H1 (cell line): ENCODE measurements around the gene RBMS1. TPM values are rescaled to one million over a fixed set of nuclear protein-coding genes. Genes with fewer than 3 reads are reported as not detected.
A peak's percentile ranks its signal among the peaks of the same experiment; 100 is the strongest.

ENCODE experiments used
- CTCF ChIA-PET: fragments of 300-600 bp; sonication (Branson Sonifier 250); formaldehyde crosslinking; loops from one replicate; lab custom pipeline; 2021; ENCODE audit not compliant: partially characterized antibody; lab: Charles Lee
- POLR2A ChIA-PET: fragments of 300-600 bp; sonication (Branson Sonifier 250); formaldehyde crosslinking; loops from one replicate; lab custom pipeline; 2021; ENCODE audit warnings: inconsistent platforms; ENCODE audit not compliant: partially characterized antibody; lab: Charles Lee
- DNase-seq, 2 experiments: peaks; one replicate each; pipeline versions ENCODE4 v3.0.0 to v3.0.0-alpha.2; 2010 to 2022; ENCODE audit warnings: low spot score in 2 of 2, low read depth in 1 of 2, mixed read lengths in 1 of 2
- FAIRE-seq: peaks from 2 replicates; lab custom pipeline; 2011; peaks lifted over from hg19 to GRCh38; lab: Jason Lieb, UNC
- H2AFZ ChIP-seq: 2 replicates; pipeline ENCODE4 v1.8.1; 2012; ENCODE audit warnings: low read length, inconsistent platforms
- H2AK5ac ChIP-seq: 2 replicates; pipeline ENCODE4 v1.6.1; 2013; ENCODE audit warnings: low read depth, low read length
- H2BK120ac ChIP-seq: replicated peaks from 2 replicates; pipeline ENCODE3; 2013; ENCODE audit warnings: low read depth, low read length, inconsistent platforms
- H2BK12ac ChIP-seq: 2 replicates; pipeline ENCODE4 v1.6.1; 2013; ENCODE audit warnings: low read depth, low read length
- H2BK15ac ChIP-seq: 2 replicates; pipeline ENCODE4 v1.6.1; 2013; ENCODE audit warnings: low read length
- H2BK20ac ChIP-seq: 2 replicates; pipeline ENCODE4 v1.6.1; 2013; ENCODE audit warnings: low read length
- H2BK5ac ChIP-seq: 2 replicates; pipeline ENCODE4 v1.6.1; 2013; ENCODE audit warnings: low read depth, low read length
- H3K14ac ChIP-seq: 2 replicates; pipeline ENCODE4 v1.6.1; 2013; ENCODE audit warnings: inconsistent platforms; ENCODE audit not compliant: insufficient read length
- H3K18ac ChIP-seq: 2 replicates; pipeline ENCODE4 v1.6.1; 2013; ENCODE audit warnings: low read length; ENCODE audit errors: extremely low read depth
- H3K23ac ChIP-seq: 2 replicates; pipeline ENCODE4 v1.6.1; 2013; ENCODE audit warnings: inconsistent platforms; ENCODE audit not compliant: insufficient read length
- H3K23me2 ChIP-seq: 2 replicates; pipeline ENCODE4 v1.6.1; 2013; ENCODE audit warnings: low read depth, low read length
- H3K27ac ChIP-seq: 2 replicates; pipeline ENCODE4 v1.6.1; 2011; ENCODE audit warnings: low read depth, low read length, inconsistent platforms
- H3K27me3 ChIP-seq, 4 experiments: replicated peaks in 1 of 4; 1 replicate in 1 of 4; 2 replicates in 3 of 4; pipeline versions ENCODE4 v1.6.1 to v1.8.1; 2011 to 2013; ENCODE audit warnings: low read length in 3 of 4, mild to moderate bottlenecking in 3 of 4, inconsistent platforms in 2 of 4, mixed read lengths in 2 of 4, moderate library complexity in 1 of 4; ENCODE audit not compliant: control insufficient read depth in 3 of 4, insufficient read depth in 3 of 4; ENCODE audit errors: extremely low read depth in 1 of 4
- H3K36me3 ChIP-seq, 4 experiments: 2 replicates each; pipeline versions ENCODE4 v1.6.1 to v1.8.1; 2011 to 2013; ENCODE audit warnings: mild to moderate bottlenecking in 4 of 4, low read length in 3 of 4, moderate library complexity in 2 of 4, control low read depth in 1 of 4, inconsistent platforms in 1 of 4; ENCODE audit not compliant: insufficient read depth in 4 of 4, control insufficient read depth in 2 of 4
- H3K4ac ChIP-seq: replicated peaks from 2 replicates; pipeline ENCODE3; 2013; ENCODE audit warnings: low read length, low read depth, mixed read lengths, inconsistent platforms; ENCODE audit not compliant: insufficient read length
- H3K4me1 ChIP-seq, 4 experiments: replicated peaks in 1 of 4; 1 replicate in 1 of 4; 2 replicates in 3 of 4; pipeline versions ENCODE4 v1.6.1 to v1.8.1; 2011 to 2013; ENCODE audit warnings: low read length in 3 of 4, inconsistent platforms in 2 of 4, mixed read lengths in 1 of 4; ENCODE audit not compliant: insufficient read depth in 4 of 4, control insufficient read depth in 3 of 4
- H3K4me2 ChIP-seq, 2 experiments: 2 replicates each; pipeline versions ENCODE4 v1.6.1 to v1.8.1; 2011 to 2013; ENCODE audit warnings: low read depth in 2 of 2, low read length in 2 of 2, control low read depth in 1 of 2, inconsistent platforms in 1 of 2, mild to moderate bottlenecking in 1 of 2; ENCODE audit not compliant: insufficient read depth in 1 of 2
- H3K4me3 ChIP-seq, 4 experiments: fragments of 200-600, 300-600 bp in 1 of 4; sonication (generic), shearing (Covaris generic), sonication (Bioruptor Twin) in 1 of 4; 2 replicates each; pipeline versions ENCODE4 v1.5.1 to v1.8.1; 2011 to 2016; ENCODE audit warnings: low read length in 4 of 4, low read depth in 3 of 4, control low read depth in 2 of 4, inconsistent platforms in 2 of 4, mild to moderate bottlenecking in 2 of 4, mixed read lengths in 1 of 4, moderate library complexity in 1 of 4; ENCODE audit not compliant: insufficient read depth in 2 of 4; ENCODE audit errors: extremely low read depth in 1 of 4
- H3K56ac ChIP-seq: replicated peaks from 2 replicates; pipeline ENCODE3; 2013; ENCODE audit warnings: low read depth, mild to moderate bottlenecking, mixed read lengths, low read length, inconsistent platforms; ENCODE audit not compliant: insufficient read length
- H3K79me1 ChIP-seq: 2 replicates; pipeline ENCODE4 v1.6.1; 2013; ENCODE audit warnings: low read depth, low read length, control low read depth
- H3K79me2 ChIP-seq, 2 experiments: 2 replicates each; pipeline versions ENCODE4 v1.6.1 to v1.8.1; 2012 to 2013; ENCODE audit warnings: low read length in 2 of 2, mild to moderate bottlenecking in 2 of 2, inconsistent platforms in 1 of 2; ENCODE audit not compliant: insufficient read depth in 2 of 2, control insufficient read depth in 1 of 2
- H3K9ac ChIP-seq, 4 experiments: replicated peaks in 1 of 4; 1 replicate in 1 of 4; 2 replicates in 3 of 4; pipeline versions ENCODE4 v1.6.1 to v1.8.1; 2011 to 2013; ENCODE audit warnings: low read depth in 3 of 4, low read length in 3 of 4, control low read depth in 2 of 4, mild to moderate bottlenecking in 2 of 4, moderate library complexity in 2 of 4, inconsistent platforms in 1 of 4; ENCODE audit errors: extremely low read depth in 1 of 4
- H3K9me3 ChIP-seq, 2 experiments: 2 replicates each; pipeline versions ENCODE4 v1.6.1 to v1.8.1; 2012 to 2013; ENCODE audit warnings: mild to moderate bottlenecking in 2 of 2, moderate library complexity in 2 of 2, control low read depth in 1 of 2, inconsistent platforms in 1 of 2, low read depth in 1 of 2, low read length in 1 of 2, mixed read lengths in 1 of 2; ENCODE audit not compliant: insufficient read depth in 2 of 2
- H4K20me1 ChIP-seq, 2 experiments: replicated peaks in 1 of 2; 2 replicates each; pipeline versions ENCODE3 to v1.8.1; 2011 to 2013; ENCODE audit warnings: inconsistent platforms in 2 of 2, low read length in 2 of 2, mild to moderate bottlenecking in 1 of 2; ENCODE audit not compliant: insufficient read depth in 2 of 2, control insufficient read depth in 1 of 2
- H4K5ac ChIP-seq: 2 replicates; pipeline ENCODE4 v1.6.1; 2013; ENCODE audit warnings: low read length, low read depth, mixed read lengths, inconsistent platforms; ENCODE audit not compliant: insufficient read length
- H4K8ac ChIP-seq: 2 replicates; pipeline ENCODE4 v1.8.0; 2013; ENCODE audit warnings: mild to moderate bottlenecking, moderate library complexity, low read length, inconsistent platforms; ENCODE audit not compliant: insufficient read depth; ENCODE audit errors: extremely low read depth
- H4K91ac ChIP-seq: replicated peaks from 2 replicates; pipeline ENCODE3; 2013; ENCODE audit warnings: low read length, mixed read lengths, inconsistent platforms; ENCODE audit not compliant: insufficient read length
- CBX5 ChIP-seq: fragments of 300-800, 300-1000 bp; sonication (generic); IDR thresholded peaks from 2 replicates; pipeline ENCODE4 v1.7.1; 2016; ENCODE audit warnings: antibody characterized with exemption, low read length, low read depth
- CTCF ChIP-seq, 3 experiments: IDR thresholded peaks; 1 replicate in 2 of 3; 2 replicates in 1 of 3; pipeline versions ENCODE4 v1.5.1 to v1.6.1; 2011; ENCODE audit warnings: low read length in 3 of 3, mild to moderate bottlenecking in 3 of 3, inconsistent platforms in 2 of 3, low read depth in 1 of 3, moderate library complexity in 1 of 3; ENCODE audit not compliant: insufficient read depth in 1 of 3; ENCODE audit errors: control extremely low read depth in 1 of 3
- KDM5A ChIP-seq: fragments of 200-600 bp; IDR thresholded peaks from 2 replicates; pipeline ENCODE4 v1.7.1; 2012; ENCODE audit warnings: mild to moderate bottlenecking, low read length, inconsistent platforms, mixed read lengths
- RAD21 ChIP-seq, 2 experiments: IDR thresholded peaks in 1 of 2; conservative IDR thresholded peaks in 1 of 2; 2 replicates each; pipeline ENCODE4 v1.6.1; 2011; ENCODE audit warnings: low read depth in 2 of 2, low read length in 2 of 2, improper control_type of control experiment in 1 of 2, inconsistent platforms in 1 of 2, mild to moderate bottlenecking in 1 of 2, moderate library complexity in 1 of 2
- SUZ12 ChIP-seq: fragments of 200-600 bp; sonication (generic); IDR thresholded peaks from 2 replicates; pipeline ENCODE4 v1.6.1; 2012; ENCODE audit warnings: mild to moderate bottlenecking, inconsistent platforms, low read length, moderate library complexity, mixed read lengths
- WGBS, 2 experiments: shearing (Covaris generic) in 1 of 2; methylation state at CpG; one replicate each; pipeline versions ENCODE4 v1.1.6 to v1.1.7; 2013 to 2015; ENCODE audit warnings: low lambda C conversion rate in 2 of 2, mixed read lengths in 2 of 2, inconsistent platforms in 1 of 2, low coverage in 1 of 2, missing lambda C conversion rate in 1 of 2; ENCODE audit not compliant: insufficient replicate concordance in 2 of 2, insufficient coverage in 1 of 2, insufficient read length in 1 of 2; ENCODE audit errors: extremely low coverage in 1 of 2, missing lambda C conversion rate in 1 of 2; 5-methylcytosine and 5-hydroxymethylcytosine counted together
- polyA plus RNA-seq, 7 experiments: library from polyadenylated mRNA; depleted of rRNA in 3 of 7; stranded (reverse) in 5 of 7; unstranded in 2 of 7; fragments of >200 nt in 5 of 7; fragments of 200-250 nt in 2 of 7; gene quantifications; 1 replicate in 5 of 7; 2 replicates in 1 of 7; 4 replicates in 1 of 7; pipeline versions ENCODE4 v1.2.1 to v1.2.3, GENCODE V29; 2011 to 2013; ENCODE audit warnings: missing spikeins in 2 of 7, mixed read lengths in 2 of 7
- total RNA-seq: library from RNA; stranded (reverse); fragmentation: NEBNext Ultra II Directional; extraction: Animal tissue kit (Norgen Biotek cat#: 25700); gene quantifications from 2 replicates; pipeline ENCODE4 v1.2.1, GENCODE V29; 2021

The RBMS1 gene
- total and polyA plus RNA-seq, 2 of the 8 experiments (the other 6 are each of a cell fraction or from before 2014, with no cell fraction given) = 53.7 to 60.0 TPM

- no peaks in the 10 kb centered on the region for H3K9me3 ChIP-seq
- ChIA-PET POLR2A (no interaction called here), CTCF (interaction anchor here (0.8 to 2.8 kb wide), 13 partner anchors 10 to 702 kb away, joined by 3 to 11 read pairs (median 4); no protein-coding TSS in a partner anchor)
- TF ChIP-seq CTCF (IDR thresholded peaks at IDR 0.05; ENCODE audit: control extremely low read depth in 1 of 3, insufficient read depth in 1 of 3, low read depth in 1 of 3, low read length in 3 of 3) (peak in 1 of 3 experiments; percentile 4; a peak in 1 of 4 replicates), SUZ12 (no peak), CBX5 (no peak), RAD21 (IDR thresholded peaks at IDR 0.05 in 1 of 2, conservative IDR thresholded peaks at IDR 0.05 in 1 of 2; ENCODE audit: low read depth in 2 of 2, low read length in 2 of 2) (peak in 1 of 2 experiments; percentile 15; a peak in 2 of 4 replicates), KDM5A (no peak)
- H3K4me2 ChIP-seq = no peak overlapping the region
- no peak overlapping the region for H2BK12ac ChIP-seq
- no peak overlapping the region for H2BK5ac ChIP-seq
- H3K4me1 ChIP-seq = peaks cover 0 to 3% (median 0%) of the 10 kb centered on the region in 4 experiments; a peak in 1 of 7 replicates
- no peak overlapping the region for H2BK20ac ChIP-seq
- no peak overlapping the region for H4K8ac ChIP-seq
- DNase-seq (no peak), FAIRE-seq (no peak)
- H3K56ac ChIP-seq = no peak overlapping the region
- no peak overlapping the region for H3K18ac ChIP-seq
- H4K91ac ChIP-seq = no peak overlapping the region
- no peak overlapping the region for H2AK5ac ChIP-seq
- H2AFZ ChIP-seq = no peak overlapping the region
- no peaks in the 10 kb centered on the region for H3K79me1 ChIP-seq
- H3K23ac ChIP-seq = no peak overlapping the region
- H3K4ac ChIP-seq = no peak overlapping the region
- no peak overlapping the region for H3K27ac ChIP-seq
- no peak overlapping the region for H3K14ac ChIP-seq
- no peaks in the 10 kb centered on the region for H4K20me1 ChIP-seq
- WGBS, 2 experiments = 92% methylated on average over 1 of the region's 1 CpG; no CpG with 5 or more reads in 1 of the 2 experiments
- H4K5ac ChIP-seq = no peak overlapping the region
- no peaks in the 10 kb centered on the region for H3K27me3 ChIP-seq
- no peak overlapping the region for H2BK120ac ChIP-seq
- H2BK15ac ChIP-seq = no peak overlapping the region
- no peaks in the 10 kb centered on the region for H3K79me2 ChIP-seq
- peaks cover 0 to 7% (median 3%) of the 10 kb centered on the region in 4 experiments; a peak in 3 of 8 replicates for H3K36me3 ChIP-seq
- no peak overlapping the region for H3K4me3 ChIP-seq
- H3K23me2 ChIP-seq = no peaks in the 10 kb centered on the region
- H3K9ac ChIP-seq = no peak overlapping the region
These were observed 201.4 kb downstream of the RBMS1 start for GRCh38 chr2:160292225-160292624.
